Stimulated activated CD8-positive, alpha-beta memory T cell treated with anti-CD3 and anti-CD28 coated beads, Interleukin-15, amount 100 ng/mL, for 1 hour (primary cell): ENCODE results near the gene TMEM35A.
"Not testable (repeated sequence)": the region's sequence is repeated elsewhere in the genome, so short reads cannot be mapped to it uniquely, and the experiment has no call there.

Experiments
- DNase-seq: peaks from one replicate; pipeline ENCODE4 v3.0.0-alpha.2; 2020; ENCODE audit warnings: low read depth

Gene TMEM35A, protein sequence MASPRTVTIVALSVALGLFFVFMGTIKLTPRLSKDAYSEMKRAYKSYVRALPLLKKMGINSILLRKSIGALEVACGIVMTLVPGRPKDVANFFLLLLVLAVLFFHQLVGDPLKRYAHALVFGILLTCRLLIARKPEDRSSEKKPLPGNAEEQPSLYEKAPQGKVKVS

DNA sequence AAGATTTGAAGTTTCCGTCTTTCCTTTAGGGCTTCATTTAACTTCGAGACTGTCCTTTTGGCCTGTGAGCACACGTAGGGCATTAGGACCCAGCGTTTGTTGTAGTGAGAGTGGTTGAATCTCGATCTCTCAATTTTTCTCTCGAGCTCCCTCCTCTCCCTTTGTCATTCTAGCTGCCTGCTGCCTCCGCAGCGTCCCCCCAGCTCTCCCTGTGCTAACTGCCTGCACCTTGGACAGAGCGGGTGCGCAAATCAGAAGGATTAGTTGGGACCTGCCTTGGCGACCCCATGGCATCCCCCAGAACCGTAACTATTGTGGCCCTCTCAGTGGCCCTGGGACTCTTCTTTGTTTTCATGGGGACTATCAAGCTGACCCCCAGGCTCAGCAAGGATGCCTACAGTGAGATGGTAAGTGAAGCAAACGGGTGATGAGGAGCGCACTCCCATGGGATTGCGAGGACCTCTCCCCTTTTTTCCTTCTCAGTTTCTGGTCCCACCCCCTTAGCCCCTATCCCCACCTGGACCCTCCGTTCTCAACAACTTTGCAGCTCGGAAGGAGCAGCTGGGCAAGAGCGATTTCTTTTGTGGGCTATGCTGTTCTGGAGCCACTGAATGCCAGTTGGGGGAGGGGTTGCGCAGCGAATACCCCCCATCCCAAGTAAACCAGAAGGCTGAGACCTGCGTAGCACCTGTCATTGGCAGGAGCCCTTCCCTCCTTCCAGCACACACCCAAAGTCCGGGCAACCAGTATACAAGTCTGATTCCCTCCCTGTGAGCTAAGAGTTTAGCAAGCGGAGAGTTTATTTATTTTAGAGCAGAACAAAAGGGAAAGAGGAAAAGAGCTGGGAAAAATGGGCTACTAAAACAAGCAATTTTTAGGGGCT, at the start of gene TMEM35A:
TSS of gene TMEM35A (plus strand) at position 164 of the 883 bp plus-strand sequence. CDS start at position 288, 124 bp downstream.
- DNase-seq: no peak

DNA sequence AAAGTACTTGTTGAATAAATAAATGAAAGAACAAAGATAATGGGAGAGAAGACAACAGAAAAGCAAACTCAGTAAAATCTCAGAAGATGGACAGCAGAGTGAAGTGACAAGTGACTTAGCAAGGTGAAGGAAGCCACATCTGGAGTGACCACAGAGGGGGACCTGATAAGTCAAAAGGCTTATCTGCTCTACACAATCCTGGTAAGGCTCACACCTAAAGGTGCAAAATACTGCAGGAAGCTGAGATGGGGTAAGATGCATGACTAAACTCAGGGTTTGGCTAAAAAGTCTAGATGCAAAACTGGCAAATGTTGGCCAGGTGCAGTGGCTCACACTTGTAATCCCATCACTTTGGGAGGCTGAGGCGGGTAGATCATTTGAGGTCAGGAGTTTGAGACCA, 49.0 kb upstream of the TMEM35A start:
- DNase-seq: no peak

DNA sequence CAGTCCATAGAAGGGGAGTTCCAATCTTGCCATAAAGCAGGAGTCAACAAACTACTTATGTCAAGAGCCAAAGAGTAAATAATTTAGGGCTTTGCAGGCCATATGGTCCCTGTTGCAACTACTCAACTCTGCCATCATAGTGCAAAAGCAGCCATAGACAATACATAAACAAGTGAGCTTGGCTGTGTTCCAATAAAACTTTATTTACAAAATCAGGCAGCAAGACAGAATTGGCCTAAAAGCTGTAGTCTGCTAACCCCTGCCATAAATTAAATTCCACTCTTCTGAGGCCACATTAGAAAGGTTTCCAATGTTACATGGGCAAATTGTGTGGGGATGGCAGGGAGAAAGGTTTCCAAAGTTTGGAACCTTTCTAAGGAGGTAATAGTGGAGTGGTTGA, 41.4 kb upstream of the TMEM35A start:
- no peak for DNase-seq

DNA sequence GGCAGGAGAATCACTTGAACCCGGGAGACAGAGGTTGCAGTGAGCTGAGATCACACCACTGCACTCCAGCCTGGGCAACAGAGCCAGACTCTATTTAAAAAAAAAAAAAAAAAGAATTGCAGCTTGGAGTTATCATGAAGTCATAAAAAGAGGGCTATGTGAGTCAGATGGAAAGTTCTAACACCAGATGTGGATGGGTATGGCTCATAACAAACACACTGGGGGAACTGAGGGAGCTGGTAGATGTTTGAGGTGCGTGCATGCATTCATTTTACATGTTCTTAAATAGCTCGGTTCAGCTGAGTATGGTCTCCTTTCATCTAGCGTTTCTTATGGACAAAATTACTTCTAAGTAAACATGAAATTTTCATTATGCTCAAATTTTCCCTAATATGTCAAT, 38.5 kb upstream of the TMEM35A start:
- no peak for DNase-seq

DNA sequence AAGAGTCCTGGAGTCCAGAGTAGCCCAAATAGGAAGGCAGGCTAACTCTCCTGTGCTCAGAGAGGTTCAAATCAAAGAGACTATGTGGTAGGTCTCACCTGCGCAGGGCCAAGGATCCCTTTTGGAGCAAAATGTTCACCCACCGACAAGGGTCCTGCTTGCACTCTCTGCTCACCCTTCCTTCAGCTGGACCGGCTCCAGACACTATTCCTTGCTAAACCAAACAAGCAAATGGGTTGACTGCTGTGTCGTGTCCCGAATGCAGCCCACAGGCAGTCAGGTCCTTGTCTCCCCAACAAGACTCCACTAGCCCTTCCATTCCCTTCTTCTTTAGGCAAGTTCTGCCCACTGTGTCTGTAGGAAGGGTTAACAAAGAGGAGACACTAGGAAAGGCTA, 27.5 kb upstream of the TMEM35A start:
- no peak for DNase-seq

DNA sequence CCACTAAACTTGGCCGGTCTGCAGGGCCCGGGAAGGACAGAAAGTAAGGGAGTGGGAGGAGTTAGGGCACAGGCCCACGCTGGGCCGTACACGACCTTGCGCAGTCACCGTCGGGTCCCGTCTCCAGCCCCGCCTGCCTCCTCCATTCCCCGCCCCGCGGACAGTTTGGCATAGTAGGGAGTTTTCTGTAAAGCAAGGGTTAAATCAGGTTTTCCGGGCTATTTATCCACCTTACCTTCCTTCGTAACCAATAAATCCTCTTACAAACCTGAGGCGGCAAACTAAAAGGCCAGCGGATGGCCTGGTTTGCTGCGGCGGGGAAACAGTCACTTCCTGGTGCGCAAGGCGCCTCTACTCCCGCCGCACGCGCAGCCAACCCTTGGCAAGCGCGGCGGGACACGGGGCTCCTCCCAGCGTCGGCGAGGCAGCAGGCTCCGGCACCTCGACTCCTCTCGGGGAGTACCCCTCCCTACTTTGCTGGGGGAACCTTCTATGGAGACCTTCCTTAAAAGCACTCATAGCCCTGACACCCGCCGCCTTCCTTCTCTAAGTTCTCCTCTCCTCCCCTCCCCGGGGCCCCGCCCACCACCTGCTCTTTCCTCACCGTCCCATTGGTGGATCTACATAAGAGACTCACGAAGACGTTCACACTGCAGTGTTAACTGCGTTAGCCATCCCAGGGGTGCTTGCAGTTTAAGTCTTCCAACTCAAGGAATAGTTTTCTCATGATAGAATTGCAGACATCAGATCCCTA, 27.0 kb upstream of the TMEM35A start, which contains the start of gene TRMT2B:
TSS of gene TRMT2B (minus strand) at position 563 of the 754 bp plus-strand sequence. CDS start 9,822 bp downstream, outside the sequence.
- DNase-seq: peak; percentile 56

DNA sequence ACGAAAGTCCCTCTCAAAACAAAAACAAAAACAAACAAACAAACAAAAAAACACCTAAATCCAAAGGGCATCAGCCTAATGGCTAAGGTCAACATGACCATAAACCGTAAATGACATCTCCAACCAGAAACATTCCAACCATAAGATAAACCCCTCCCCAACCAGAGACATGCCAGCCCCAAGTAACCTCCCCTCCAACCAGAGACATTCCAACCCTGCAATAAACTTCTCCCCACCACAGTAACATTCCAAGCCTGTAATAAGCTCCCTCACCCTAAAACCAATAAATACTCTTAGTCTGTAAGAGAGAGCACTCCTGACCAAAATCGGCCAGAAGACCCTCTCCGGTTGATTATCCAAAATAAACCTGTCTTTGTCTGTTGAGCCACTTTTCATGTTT, 22.1 kb upstream of the TMEM35A start:
- not testable (repeated sequence) for DNase-seq

DNA sequence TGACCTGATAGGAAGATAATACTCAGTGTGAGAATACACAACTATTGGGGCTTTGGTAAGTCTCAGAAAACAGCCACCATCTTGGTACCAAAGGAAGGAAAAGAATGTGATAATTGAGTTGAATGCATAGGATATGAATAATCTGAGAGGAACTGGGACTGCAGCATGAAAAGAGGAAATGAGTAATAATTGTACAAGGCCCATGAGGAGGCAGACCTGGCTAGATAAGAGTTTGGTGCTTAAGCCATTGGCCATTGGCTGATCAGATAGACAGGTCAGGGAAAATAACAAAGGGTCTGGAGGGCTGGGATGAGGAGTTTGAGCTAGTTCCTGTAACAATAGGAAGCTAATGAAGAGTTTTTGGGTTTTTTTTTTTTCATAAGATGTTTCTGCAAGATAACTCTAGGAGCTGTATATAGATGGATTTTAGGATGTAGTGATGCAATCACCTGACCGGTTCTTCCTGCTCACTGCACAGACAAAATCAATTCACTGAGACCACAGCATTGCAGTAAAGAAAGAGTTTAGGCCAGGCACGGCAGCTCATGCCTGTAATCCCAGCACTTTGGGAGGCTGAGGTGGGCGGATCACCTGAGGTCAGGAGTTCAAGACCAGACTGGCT, 21.5 kb upstream of the TMEM35A start:
- DNase-seq: no peak

DNA sequence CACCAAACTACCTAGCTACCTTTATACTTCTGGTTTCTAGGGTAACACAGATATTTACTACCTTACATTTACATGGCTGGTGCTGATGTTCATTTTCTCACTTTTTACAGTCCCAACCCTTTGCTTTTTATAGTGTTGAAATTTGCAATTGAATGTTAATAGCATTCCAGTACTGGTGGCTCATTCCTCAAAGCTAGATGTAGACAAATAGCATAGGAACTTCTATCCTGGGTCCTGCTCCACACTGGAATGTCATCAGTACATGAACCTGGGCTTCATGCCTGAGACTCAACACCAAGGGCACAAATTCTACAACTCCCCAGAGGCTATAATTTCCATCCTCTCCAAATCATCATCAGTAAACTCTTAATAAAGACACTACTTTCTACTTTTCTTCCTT, 16.5 kb upstream of the TMEM35A start:
- no peak for DNase-seq

DNA sequence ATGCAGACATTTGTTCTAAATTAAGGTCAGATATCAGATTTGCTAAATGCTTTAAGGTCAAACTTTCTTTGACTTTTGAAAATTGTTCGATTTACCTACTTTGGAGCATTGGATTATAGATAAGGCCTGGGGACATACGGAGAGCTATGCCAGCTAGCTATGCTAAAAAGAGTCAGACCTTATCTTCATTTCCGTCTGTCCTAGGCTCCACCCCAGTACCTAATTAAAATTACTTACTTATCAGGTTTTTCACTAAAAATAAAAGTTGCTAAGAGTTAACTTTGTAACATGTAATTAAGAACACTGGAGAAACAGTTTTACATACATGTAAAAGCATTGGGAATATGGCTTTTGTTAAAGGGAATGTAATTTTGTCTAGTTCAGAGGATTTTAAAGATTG, 7.1 kb upstream of the TMEM35A start:
- no peak for DNase-seq

DNA sequence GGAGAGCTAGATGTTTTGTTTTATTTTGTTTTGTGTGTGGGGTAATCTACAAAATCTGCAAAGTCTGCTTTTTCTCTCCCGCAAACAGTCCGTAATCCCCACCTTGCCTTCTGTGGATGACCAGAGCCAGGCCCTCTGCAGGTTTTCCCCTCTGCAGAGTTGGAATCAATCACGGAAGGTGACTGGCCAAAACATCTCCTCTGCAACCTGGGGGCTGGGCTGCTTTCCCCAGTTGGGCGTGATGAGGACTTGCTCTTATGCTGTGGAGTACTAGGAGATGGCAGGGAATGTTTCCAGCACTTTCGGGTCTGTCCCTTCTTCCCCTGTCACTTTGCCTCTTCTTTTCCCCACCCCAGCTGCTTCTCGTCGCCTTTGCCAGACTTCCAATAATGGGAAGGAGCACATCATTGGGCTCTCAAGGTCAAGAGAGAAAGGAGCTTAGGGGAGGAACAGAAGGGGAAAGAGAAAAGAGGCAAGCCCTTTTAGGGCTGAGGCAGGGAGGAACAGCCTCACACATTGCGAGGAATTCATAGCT, 1.1 kb downstream of the TMEM35A start:
- no peak for DNase-seq

DNA sequence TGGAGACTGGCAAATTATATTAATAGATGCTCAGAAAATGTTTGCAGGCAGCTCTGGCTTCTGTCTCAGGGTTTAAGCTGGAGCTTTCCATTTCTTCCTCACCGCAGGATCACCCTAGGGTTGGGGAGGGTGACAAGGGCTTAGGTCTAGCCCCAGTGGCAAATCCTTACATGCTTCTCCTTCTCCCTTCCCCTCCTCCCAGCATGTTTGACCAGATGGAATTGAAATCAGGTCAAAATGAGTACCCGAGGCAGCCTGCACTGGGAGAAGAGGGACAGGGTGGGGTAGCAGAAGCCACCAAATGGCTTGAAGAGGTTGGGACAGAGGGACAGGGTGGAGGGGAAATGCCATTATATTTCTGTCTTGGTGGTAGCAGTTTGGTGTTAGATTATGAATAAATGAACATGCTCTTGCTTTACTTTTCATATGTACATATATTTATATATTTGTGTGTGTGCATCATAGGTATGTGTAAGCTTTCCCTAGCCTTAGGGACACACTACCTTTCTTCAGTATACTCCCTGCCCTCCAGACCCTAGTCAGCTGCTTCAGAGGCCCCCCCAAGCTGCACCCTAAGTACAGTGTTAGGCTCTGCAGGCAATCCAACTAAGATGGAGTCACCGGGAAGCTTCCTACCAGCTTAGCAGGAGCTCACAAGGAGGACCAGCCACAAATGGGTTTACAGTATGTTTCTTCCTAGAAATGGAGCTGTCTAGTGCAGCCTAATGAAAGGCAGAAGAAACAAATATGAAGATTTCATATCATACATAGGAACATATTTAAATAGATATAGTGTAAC, 1.8 kb downstream of the TMEM35A start:
- no peak for DNase-seq

DNA sequence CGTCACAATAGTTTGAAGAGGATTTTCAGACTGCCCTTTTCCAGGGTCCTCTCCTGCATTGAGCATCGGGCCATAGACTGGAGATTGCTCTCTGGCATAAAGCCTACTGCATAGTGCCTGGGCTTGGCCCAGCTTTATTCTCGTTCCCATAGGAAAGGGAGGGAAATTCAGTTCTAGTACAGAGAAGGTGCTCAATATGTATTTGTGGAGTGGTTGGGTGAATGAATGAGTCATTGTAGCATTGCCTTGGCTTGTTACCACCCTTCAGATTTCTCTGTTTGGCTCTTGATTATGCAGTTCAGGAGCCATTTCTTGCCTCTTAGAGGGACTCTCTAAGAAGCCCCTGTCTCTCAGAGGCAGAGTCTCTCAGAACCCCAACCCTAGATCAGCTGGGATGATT, 2.6 kb downstream of the TMEM35A start:
- no peak for DNase-seq

DNA sequence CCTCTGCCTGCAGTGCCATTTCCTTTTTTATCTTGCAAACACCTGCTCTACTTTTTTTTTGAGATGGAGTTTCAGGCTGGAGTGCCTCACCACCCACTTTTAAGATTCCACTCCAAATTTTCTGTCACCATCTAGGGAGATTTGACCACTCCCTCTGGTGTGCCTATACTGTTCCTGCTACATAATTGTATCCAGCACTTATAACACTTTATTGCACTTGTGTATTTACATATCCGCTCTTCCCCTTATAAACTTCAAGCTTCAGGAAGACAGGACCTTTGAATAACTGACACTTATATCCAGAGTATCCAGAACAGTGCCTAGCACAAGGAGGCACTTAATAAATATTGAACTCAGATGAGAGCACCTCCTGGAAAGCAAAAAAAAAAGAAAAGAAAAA, 13.1 kb downstream of the TMEM35A start:
- DNase-seq: no peak

DNA sequence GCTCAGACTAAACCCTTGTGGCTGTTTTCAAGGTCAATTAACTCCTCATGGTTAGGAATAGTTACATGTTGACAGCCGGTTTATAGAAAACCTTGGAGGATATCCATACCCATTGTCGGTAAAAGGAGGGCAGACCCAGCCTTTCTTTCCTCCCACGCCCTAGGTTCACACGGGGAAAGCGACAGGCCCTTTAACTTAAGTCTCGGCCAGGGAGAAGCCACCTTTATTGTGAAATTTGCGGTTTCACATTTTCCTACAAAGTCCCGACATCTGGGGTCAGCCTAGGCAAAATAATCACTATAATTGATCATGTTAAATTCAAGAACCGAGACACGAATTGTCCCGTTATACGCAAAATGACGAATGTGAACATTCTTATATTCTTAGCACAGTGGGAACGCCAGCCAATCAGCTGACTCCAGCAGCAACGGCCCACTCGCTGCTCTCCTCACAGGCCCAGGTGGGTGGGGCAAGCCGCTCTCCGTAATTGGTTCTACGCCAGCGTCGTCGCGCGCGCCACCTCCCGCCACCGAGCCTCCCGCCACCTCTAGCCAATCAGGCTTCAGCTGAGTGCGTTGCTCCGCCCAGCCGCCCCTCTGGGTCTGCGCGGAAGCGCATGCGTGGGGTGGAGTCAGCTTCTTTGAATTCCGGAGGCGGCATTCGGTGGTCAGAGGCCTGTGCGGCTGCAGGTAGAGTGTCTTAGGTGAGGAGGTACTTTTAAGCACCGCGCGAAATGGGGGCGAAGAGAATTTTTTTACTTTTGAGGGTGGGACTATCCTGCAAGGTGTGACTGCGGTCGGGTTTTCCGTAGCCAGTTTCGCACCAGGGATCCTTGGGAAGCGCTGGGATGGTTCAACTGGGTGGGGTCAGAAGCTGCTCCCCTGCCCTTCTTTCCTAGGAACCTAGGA, 19.1 kb downstream of the TMEM35A start, which contains the start of gene CENPI:
TSS of gene CENPI (plus strand) at position 659 of the 908 bp plus-strand sequence. CDS start 2,867 bp downstream, outside the sequence.
- peak; percentile 77 for DNase-seq

DNA sequence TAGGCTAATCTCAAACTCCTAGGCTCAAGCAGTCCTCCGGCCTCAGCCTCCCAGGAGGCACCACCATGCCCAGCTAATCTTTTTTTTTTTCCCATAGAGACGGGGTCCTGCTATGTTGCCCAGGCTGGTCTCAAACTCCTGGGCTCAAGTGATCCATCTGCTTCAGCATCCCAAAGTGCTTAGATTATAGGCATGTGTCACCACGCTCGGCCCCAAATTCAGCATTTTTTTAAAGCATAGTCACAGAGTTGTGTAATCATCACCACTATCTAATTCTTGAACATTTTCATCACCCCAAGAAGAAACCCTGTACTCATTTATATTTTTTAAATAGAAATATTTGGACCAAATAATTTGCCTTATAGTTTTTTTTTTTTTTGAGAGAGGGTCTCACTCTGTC, 29.6 kb downstream of the TMEM35A start:
- no peak for DNase-seq

DNA sequence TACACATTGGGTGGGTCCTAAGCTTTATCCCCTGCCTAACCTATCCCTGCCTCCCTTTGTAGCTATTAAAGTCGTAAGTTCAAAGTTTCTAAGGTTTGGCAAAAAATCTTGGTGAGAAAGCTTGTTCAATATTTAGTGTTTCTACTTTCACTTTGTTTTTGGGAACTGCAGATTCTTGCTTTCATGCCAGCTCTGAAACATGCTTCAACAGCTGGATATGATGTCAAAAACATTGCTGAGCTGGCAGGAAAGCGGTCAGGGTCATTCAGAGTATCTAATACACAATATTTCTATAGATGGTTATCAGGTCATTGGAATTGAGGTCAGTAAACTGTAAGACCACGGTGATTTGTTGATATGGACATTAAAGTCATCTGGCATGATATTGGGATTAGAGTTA, 39.0 kb downstream of the TMEM35A start:
- DNase-seq: no peak

DNA sequence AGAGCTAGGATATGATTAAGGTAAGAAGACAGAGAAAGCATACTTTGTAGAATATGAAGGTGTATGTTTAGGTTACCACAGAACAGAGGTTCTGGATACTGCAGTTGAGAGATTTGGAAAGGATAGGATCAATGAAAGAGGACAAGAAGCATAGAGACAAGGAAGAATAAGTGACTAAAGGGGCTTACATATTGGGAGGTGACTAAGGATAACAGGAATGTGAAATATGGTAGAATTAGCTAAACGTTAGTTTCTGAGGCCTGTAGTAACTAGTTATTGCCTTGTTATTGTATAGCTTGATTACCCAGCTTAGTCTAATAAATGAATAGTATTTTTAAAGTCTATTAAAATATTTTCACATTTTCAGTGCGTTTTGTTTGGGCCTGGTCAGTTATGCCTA, 57.6 kb downstream of the TMEM35A start:
- DNase-seq: no peak
